IPS DF 6.9 (cell line): ENCODE measurements around the gene VSIR.

ENCODE experiments used
- DNase-seq: peaks from one replicate; pipeline ENCODE4 v3.0.0-alpha.2; 2013; ENCODE audit warnings: low read depth, low spot score
- H3K27ac ChIP-seq: one replicate; pipeline ENCODE4 v1.5.1; 2013; ENCODE audit warnings: low read length, control low read depth
- H3K27me3 ChIP-seq: 2 replicates; pipeline ENCODE4 v1.6.1; 2013; ENCODE audit warnings: mild to moderate bottlenecking, low read length; ENCODE audit not compliant: control insufficient read depth, insufficient read depth
- H3K36me3 ChIP-seq: 2 replicates; pipeline ENCODE4 v1.6.1; 2013; ENCODE audit warnings: low read length; ENCODE audit not compliant: control insufficient read depth, insufficient read depth
- H3K4me1 ChIP-seq: 2 replicates; pipeline ENCODE4 v1.6.1; 2013; ENCODE audit warnings: low read length; ENCODE audit not compliant: control insufficient read depth, insufficient read depth
- H3K4me3 ChIP-seq: 2 replicates; pipeline ENCODE4 v1.5.1; 2013; ENCODE audit warnings: mild to moderate bottlenecking, low read length
- H3K9me3 ChIP-seq: 2 replicates; pipeline ENCODE4 v1.6.1; 2013; ENCODE audit warnings: low read length, inconsistent platforms; ENCODE audit not compliant: control insufficient read depth, insufficient read depth
- WGBS: extraction: QIAGEN DNeasy Blood & Tissue Kit; methylation state at CpG from one replicate; pipeline ENCODE4 v1.1.7; 2013; ENCODE audit warnings: mixed read lengths, missing lambda C conversion rate; ENCODE audit not compliant: insufficient read length, insufficient coverage; 5-methylcytosine and 5-hydroxymethylcytosine counted together

Gene VSIR

DNA sequence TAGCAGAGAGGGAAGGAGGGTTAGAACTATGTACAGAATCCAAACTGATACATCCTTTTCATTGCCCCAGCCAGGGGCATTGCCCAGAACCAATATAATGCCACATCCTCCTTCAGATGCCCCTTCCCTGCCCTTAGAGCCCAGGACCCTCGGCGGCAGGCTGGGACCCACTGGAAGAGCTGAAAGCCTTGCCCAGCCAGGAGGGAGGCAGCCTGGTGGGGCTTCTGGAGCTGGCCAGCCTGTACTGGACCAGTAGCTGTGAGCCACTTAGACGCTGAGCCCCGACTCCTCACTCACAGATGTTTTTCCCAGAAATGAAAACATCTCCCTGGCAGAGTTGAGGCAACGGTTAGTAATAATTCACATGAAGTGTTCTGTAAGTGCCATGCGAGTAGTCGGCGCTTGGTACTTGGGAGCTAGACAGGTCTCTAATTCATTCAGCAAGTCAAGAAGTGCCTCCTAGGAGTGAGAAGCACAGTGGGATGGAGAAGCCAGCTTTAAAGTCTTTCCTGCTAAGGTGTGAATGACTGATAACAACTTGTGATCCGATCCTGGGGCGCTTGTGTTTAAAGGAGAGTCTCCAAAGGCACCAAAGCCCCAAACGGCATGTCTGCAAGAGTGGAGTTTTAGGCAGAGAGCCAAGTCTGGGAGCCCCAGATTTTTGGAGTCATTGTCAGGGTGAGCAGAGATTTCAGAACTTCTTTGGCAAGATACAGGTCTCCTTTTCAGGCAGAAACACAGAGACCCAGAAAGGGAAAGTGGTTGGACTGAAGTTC, 9.8 kb downstream of the VSIR start:
- no peaks in the 10 kb centered on the region for H3K9me3 ChIP-seq
- H3K27ac ChIP-seq = no peak overlapping the region
- WGBS = no CpG with 5 or more reads among the region's 11 CpGs
- no peaks in the 10 kb centered on the region for H3K36me3 ChIP-seq
- DNase-seq = no peak
- 0 out of 2 replicates have a peak, but pooled peaks cover 1% of the 10 kb centered on the region for H3K4me1 ChIP-seq
- no peak overlapping the region for H3K4me3 ChIP-seq
- H3K27me3 ChIP-seq = no peaks in the 10 kb centered on the region

DNA sequence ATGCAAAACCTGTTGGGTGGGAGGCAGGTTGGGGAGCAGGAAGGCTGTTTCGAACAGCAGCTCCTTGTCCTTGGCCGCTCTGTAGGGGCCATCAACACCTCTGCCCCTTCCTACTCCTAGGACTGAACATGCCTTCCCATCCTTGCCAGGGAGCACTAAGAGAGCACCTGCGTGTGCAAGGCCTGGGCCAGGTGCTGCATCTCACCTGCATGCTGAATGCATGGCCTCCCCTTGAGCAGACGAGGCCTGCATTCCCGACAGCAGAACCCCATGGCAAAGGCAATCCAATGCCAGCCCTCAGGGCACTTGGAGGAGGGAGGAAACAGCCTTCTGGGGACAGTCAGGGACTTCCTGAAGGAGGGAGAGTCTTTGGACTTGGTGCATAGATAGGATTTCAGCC, 11.0 kb downstream of the VSIR start:
- no peaks in the 10 kb centered on the region for H3K36me3 ChIP-seq
- H3K9me3 ChIP-seq = no peaks in the 10 kb centered on the region
- no peak overlapping the region for H3K4me3 ChIP-seq
- WGBS = no CpG with 5 or more reads among the region's 5 CpGs
- no peaks in the 10 kb centered on the region for H3K27me3 ChIP-seq
- H3K27ac ChIP-seq = no peak overlapping the region
- H3K4me1 ChIP-seq = peaks cover 2% of the 10 kb centered on the region; the same call in 1 of the 2 replicates
- no peak for DNase-seq

DNA sequence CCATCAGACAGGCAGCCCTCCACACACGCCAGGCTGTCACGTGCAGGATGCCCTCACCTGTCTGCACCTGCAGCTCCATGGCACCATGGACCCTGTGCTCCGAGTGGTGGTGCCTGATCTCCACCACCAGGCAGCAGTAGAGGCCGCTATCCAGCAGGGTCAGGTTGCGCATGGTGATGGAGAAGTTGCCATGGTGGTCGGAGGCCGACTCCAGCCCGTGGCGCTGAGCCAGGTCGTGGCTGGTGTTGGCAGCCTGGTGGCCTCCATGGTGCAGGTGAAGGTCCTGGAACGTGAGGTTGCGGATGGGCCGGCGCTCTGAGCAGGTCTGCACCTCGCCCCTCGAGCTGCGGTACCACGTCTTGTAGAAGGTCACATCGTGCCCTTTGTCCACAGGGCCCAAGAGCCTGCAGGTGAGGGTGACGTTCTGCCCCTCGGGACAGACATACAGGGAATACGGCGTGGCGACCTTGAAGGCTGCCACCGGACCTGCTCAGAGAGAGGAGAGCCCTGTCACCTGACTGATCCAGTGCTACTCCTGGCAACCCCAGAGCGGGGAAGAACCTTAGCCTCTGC, 11.7 kb downstream of the VSIR start:
- no peak overlapping the region for H3K27ac ChIP-seq
- H3K4me1 ChIP-seq = peaks cover 2% of the 10 kb centered on the region; the same call in 1 of the 2 replicates
- WGBS = no CpG with 5 or more reads among the region's 26 CpGs
- no peak for DNase-seq
- no peaks in the 10 kb centered on the region for H3K9me3 ChIP-seq
- no peaks in the 10 kb centered on the region for H3K36me3 ChIP-seq
- no peak overlapping the region for H3K4me3 ChIP-seq
- H3K27me3 ChIP-seq = no peaks in the 10 kb centered on the region

DNA sequence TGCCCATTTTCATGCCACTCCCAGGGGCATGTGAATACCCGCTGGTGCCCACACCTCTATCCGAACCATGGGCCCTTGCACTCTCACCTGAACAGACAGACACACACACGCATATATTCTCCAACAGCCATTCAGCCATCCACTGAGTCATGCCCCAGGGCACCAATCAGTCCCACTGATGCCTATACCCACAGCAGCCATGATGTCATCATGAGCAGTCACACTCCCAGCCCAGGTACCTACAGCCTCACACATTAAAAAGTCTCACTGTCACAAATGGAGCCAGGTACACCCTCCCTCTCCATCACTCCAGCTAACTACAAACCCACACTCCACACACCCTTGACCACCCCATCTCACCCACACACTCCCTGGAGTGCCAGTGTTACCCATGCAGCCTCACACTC, 12.2 kb downstream of the VSIR start:
- Histone ChIP-seq H3K4me3 (no peak overlapping the region), H3K36me3 (no peaks in the 10 kb centered on the region), H3K9me3 (no peaks in the 10 kb centered on the region), H3K4me1 (peaks cover 2% of the 10 kb centered on the region; the same call in 1 of the 2 replicates), H3K27me3 (no peaks in the 10 kb centered on the region), H3K27ac (no peak overlapping the region)
- WGBS = no CpG with 5 or more reads among the region's 3 CpGs
- no peak for DNase-seq

DNA sequence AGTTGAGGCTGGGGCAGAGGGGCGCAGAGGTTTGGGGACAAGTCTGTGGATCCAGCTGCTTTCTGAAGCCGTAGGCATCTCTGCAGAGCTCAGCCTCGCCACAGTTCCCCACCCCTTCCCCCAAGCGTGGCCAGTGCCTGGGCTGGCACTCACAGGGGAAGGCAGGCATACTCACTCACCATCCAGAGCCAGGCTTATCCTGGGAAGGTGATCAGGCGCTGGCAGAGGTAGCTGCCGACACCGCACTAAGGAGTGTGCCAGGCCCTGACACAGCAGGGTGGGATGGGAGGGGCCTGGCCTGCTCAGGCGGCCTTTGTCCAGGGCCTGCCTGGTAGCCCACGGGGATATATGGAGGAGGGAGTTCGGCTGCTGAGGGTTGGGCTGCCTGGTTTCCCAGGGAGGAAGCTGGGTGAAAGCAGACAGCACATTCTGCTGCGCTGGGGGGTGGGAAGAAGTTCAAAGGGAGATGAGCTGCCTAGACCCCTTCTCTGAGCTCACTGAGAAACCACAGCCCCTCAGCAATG, 15.9 kb downstream of the VSIR start:
- DNase-seq = no peak
- WGBS = no CpG with 5 or more reads among the region's 11 CpGs
- Histone ChIP-seq H3K4me3 (no peak overlapping the region), H3K27ac (no peak overlapping the region), H3K36me3 (no peaks in the 10 kb centered on the region), H3K9me3 (no peaks in the 10 kb centered on the region), H3K27me3 (no peaks in the 10 kb centered on the region), H3K4me1 (peaks cover 2% of the 10 kb centered on the region; the same call in 1 of the 2 replicates)

DNA sequence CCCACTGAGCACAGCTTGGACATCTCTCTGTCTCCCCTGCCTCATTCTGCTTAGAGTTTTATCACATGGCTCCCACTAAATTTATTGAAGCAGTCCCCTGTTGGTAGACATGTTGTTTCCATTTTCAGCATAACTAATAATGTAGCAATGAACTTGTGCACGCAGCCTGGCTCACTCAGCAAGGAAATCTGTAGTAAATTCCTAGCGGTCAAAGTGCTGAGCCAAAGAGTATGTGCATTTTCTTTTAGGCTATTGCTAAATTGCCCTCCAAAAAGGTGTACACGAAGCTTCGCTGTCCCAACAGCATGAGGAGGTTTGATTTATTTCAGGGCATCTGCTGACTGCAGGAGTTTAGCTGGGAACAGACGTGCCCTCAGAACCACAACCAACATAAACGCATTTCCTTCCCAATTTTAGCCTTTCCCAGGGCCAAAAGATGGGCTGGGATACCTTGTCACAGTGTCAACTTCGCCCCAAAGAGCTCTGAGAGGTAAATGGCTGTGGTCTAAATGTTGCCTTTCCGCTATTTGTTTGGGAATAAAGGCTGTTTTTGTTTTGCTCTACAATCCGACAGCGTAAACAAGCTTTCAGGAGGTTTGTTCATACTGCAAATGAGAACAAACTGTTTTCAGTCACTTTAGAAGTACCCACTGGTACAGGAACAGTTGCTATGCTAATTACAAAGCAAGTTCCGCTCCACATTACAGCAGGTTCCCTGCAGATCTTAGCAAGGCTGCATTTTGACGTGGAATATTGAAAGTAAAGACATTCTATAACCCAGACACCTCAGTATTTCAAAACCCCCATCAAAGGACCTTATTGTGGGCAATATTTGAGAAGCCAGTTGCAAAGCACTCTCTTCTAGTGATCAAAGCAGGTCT, 16.8 kb downstream of the VSIR start:
- no peak overlapping the region for H3K4me3 ChIP-seq
- WGBS = no CpG with 5 or more reads among the region's 12 CpGs
- peaks cover 2% of the 10 kb centered on the region; the same call in 1 of the 2 replicates for H3K4me1 ChIP-seq
- no peaks in the 10 kb centered on the region for H3K9me3 ChIP-seq
- H3K27me3 ChIP-seq = no peaks in the 10 kb centered on the region
- DNase-seq = no peak
- no peak overlapping the region for H3K27ac ChIP-seq
- no peaks in the 10 kb centered on the region for H3K36me3 ChIP-seq

DNA sequence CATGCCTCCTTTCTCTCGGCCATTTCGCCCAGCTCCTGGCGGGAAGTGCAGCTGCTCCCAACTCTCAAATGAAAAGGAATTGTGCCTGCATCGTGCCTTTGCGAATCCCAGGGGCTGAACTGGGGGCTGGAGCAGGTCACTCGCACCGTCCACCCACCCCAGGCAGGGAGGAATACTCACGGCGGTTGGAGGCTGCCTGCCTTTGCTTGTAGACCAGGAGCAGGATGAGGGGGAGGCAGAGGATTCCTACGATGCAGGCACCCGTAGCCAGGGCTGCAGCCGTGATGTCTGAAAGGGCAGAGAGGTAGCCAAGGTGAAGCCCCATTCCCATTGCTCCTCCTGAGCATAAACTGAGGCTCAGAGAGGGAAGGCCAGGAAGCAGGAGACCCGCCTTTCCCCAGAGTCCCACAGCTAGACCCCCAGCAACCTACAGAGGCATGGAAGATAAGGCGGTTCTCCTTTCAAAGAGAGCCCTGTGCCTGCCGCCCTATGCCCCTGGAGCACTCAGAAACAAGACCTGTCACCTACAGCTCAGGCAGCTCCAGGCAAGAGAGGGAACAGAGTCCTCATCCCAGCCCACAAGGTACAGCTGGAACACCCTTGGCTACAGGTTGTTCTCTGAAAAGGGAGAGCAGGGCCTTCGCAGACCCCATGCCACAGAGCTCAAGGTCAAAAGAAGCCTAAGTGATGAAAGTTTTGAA, 18.0 kb downstream of the VSIR start:
- H3K27ac ChIP-seq = no peak overlapping the region
- WGBS = no CpG with 5 or more reads among the region's 16 CpGs

DNA sequence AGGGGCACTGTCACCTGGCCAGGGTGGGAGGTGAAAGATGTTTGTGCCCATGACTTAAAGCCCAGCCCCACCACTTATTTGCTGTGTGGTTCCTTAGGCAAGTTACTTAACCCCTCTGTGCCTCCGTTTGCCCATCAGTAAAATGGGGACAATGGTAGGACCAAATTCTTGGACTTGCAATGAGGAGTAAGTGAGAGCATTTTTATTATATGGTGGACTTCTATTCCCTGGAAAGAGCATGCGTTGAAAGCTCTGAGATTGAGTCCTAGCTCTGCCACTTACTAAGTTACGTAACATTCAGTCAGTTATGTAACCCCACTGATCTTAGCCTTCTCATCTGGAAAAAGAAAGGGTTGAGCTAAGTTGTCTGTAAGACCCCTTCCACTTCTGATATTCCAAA, 18.8 kb downstream of the VSIR start:
- Histone ChIP-seq H3K36me3 (no peaks in the 10 kb centered on the region), H3K4me1 (peaks cover 2% of the 10 kb centered on the region; the same call in 1 of the 2 replicates), H3K9me3 (no peaks in the 10 kb centered on the region), H3K4me3 (no peak overlapping the region), H3K27ac (no peak overlapping the region), H3K27me3 (no peaks in the 10 kb centered on the region)
- WGBS = no CpG with 5 or more reads among the region's 3 CpGs
- no peak for DNase-seq

More for the DNA sequence above, 18.0 kb downstream of the VSIR start:
- Histone ChIP-seq H3K9me3 (no peaks in the 10 kb centered on the region), H3K4me3 (no peak overlapping the region), H3K36me3 (no peaks in the 10 kb centered on the region), H3K4me1 (peaks cover 2% of the 10 kb centered on the region; the same call in 1 of the 2 replicates), H3K27me3 (no peaks in the 10 kb centered on the region)
- no peak for DNase-seq

DNA sequence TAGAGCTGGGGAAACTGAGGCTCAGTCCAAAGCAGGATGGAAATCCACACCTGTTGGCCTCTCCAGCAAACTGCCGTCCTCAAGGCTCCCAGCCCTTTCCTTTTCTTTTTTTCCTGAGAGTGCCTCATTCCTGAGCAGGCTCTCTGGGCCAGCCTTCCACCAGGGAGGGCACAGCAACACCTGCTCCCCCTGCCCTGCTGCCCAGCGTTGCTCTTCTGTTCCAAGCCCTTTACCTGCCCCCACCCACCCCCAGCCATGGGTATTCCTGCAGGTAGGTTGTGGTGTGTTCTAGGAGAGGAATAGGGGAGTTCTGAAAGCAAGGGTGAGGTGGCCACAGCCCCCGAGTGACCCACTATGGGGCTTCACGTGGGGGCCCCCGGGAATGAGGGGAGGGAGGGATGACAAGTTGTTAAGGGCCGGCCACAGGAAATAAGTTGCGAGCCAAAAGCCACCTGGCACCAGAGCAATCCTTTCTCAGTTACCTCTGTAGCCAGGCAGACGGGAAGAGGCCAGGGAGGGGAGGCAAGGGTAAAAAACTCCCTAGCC, 19.3 kb downstream of the VSIR start:
- Histone ChIP-seq H3K4me3 (no peak overlapping the region), H3K27me3 (no peaks in the 10 kb centered on the region), H3K9me3 (no peaks in the 10 kb centered on the region), H3K4me1 (peaks cover 2% of the 10 kb centered on the region; the same call in 1 of the 2 replicates), H3K36me3 (no peaks in the 10 kb centered on the region), H3K27ac (no peak overlapping the region)
- no peak for DNase-seq
- WGBS = no CpG with 5 or more reads among the region's 8 CpGs
